Heart left ventricle (tissue), 16 donors: Measurements from ENCODE around the gene CEP112. TPM values are rescaled to one million over a fixed set of nuclear protein-coding genes. Genes with fewer than 3 reads are reported as not detected.

Experiments
- ATAC-seq, 4 donors: fragments of 200-7000 bp; cut with Tn5 transposase; one replicate each; pipeline ENCODE4 v1.9.1; 2020 to 2022; ENCODE audit warnings: moderate library complexity in 4 of 4, mild to moderate bottlenecking in 3 of 4, moderate number of reproducible peaks in 1 of 4
- DNase-seq, 5 donors: peaks; one replicate each; pipeline ENCODE4 v3.0.0-alpha.2; 2020
- H3K27ac ChIP-seq, 12 donors: fragments of 200-600 bp; sonication (generic) in 4 of 12; one replicate each; pipeline versions ENCODE4 v1.5.0 to v1.8.0; 2016 to 2022; ENCODE audit warnings: mild to moderate bottlenecking in 2 of 12
- H3K27me3 ChIP-seq, 9 donors: fragments of 200-600 bp; sonication (generic) in 2 of 9; one replicate each; pipeline versions ENCODE4 v1.5.1 to v1.8.0; 2016 to 2022; ENCODE audit warnings: mild to moderate bottlenecking in 3 of 9
- H3K36me3 ChIP-seq, 9 donors: fragments of 200-600 bp; sonication (generic) in 2 of 9; one replicate each; pipeline versions ENCODE4 v1.5.0 to v1.8.0; 2018 to 2022; ENCODE audit warnings: mild to moderate bottlenecking in 2 of 9
- H3K4me1 ChIP-seq, 12 donors: fragments of 200-600 bp; sonication (generic) in 4 of 12; one replicate each; pipeline versions ENCODE4 v1.5.0 to v1.8.0; 2016 to 2022; ENCODE audit warnings: mild to moderate bottlenecking in 3 of 12
- H3K4me3 ChIP-seq, 12 donors: fragments of 200-600 bp; sonication (generic) in 4 of 12; one replicate each; pipeline versions ENCODE4 v1.5.0 to v1.8.0; 2017 to 2022; ENCODE audit warnings: mild to moderate bottlenecking in 9 of 12, moderate library complexity in 4 of 12
- H3K9me3 ChIP-seq, 12 donors: fragments of 200-600 bp; sonication (generic) in 4 of 12; one replicate each; pipeline versions ENCODE4 v1.5.0 to v1.8.0; 2016 to 2022; ENCODE audit warnings: mild to moderate bottlenecking in 1 of 12
- CTCF ChIP-seq, 12 donors: fragments of 200-600 bp; sonication (generic) in 4 of 12; IDR thresholded peaks; one replicate each; pipeline versions ENCODE4 v1.5.0 to v1.8.0; 2018 to 2022; ENCODE audit warnings: antibody characterized with exemption in 12 of 12, mild to moderate bottlenecking in 5 of 12
- POLR2A ChIP-seq, 2 donors: fragments of 450-650 bp; IDR thresholded peaks; one replicate each; pipeline ENCODE4 v1.6.1; 2017; ENCODE audit warnings: antibody characterized with exemption in 2 of 2, mild to moderate bottlenecking in 2 of 2, moderate library complexity in 2 of 2
- WGBS, 4 donors: extraction: QIAGEN DNeasy Blood & Tissue Kit in 2 of 4; methylation state at CpG; one replicate each; pipeline versions ENCODE4 v1.1.5 to v1.1.7; 2013 to 2018; 5-methylcytosine and 5-hydroxymethylcytosine counted together
- intact Hi-C, 10 donors: fragments of 100-400 bp; cut with DNase I; formaldehyde crosslinking; loops; one replicate each; pipeline versions ENCODE4 v1.11.1 to v1.14.2; 2022
- polyA plus RNA-seq, 2 donors: library from polyadenylated mRNA; stranded (reverse); fragments of 200-250 nt; gene quantifications; one replicate each; pipeline ENCODE4 v1.2.3, GENCODE V29; 2013
- total RNA-seq, 9 donors: library from RNA; depleted of rRNA in 2 of 9; stranded (reverse); fragments of >200 nt in 2 of 9; fragmentation: NEBNext Ultra II Directional in 3 of 9; extraction: Animal tissue kit (Norgen Biotek cat#: 25700) in 3 of 9; gene quantifications; one replicate each; pipeline versions ENCODE4 v1.1.0 to v1.2.4, GENCODE V29; 2016 to 2023
- donor health status: ischemic (EF 13 %, LVEDD 7.1; RV severe dilation, severe dysfunction).
- donor health status: healthy with polysubstance abuse.
- donor health status: DM: no; HTN: yes; CAD: no.
- donor health status: DM: no; HTN: no; CAD: no.
- donor health status: ischemic (EF 25% LVEDD 6.9; RV normal size, moderate dysfunction).
- donor health status: ischemic (EF 25% LVEDD 5.7; RV mildly dilated, moderate dysfunction).
- donor health status: healthy.
- donor health status: DM: yes; HTN: yes; CAD: no.
- donor health status: ischemic (EF 35%, LVEDD 5.7; RV mildly dilated, moderate dysfunction).
- donor health status: nonischemic (EF 11% LVEDD 7.7; RV severe dilation, severe dysfunction).
- donor health status: DM: yes; HTN: yes; CAD: no.
- donor health status: PGD.
- donor health status: ischemic (EF 29% LVEDD 5.4; RV normal size, mild dysfunction).
- donor health status: nonischemic (EF 23%, LVEDD 6.1; RV moderate dilation, normal function).

Gene CEP112
- total and polyA plus RNA-seq, 11 donors = 5.5 to 28.3 (median 14.3) TPM

- DNase-seq (no peak), ATAC-seq (no peak)
- Histone ChIP-seq H3K27ac (no peak overlapping the region), H3K36me3 (peaks cover 0 to 5% (median 0%) of the 10 kb centered on the region in 9 donors), H3K27me3 (no peaks in the 10 kb centered on the region), H3K9me3 (peaks cover 0 to 8% (median 0%) of the 10 kb centered on the region in 12 donors), H3K4me3 (no peak overlapping the region), H3K4me1 (peaks cover 0 to 10% (median 0%) of the 10 kb centered on the region in 12 donors)
- 71 to 87% (median 76%) methylated on average over 2 of the region's 2 CpGs for WGBS, 4 donors
- intact Hi-C loops = no loop called here
- TF ChIP-seq POLR2A (IDR thresholded peaks at IDR 0.05) (no peak), CTCF (IDR thresholded peaks at IDR 0.05) (no peak)
Measured at GRCh38 chr17:65820811-65821210, 371.1 kb downstream of the CEP112 start.

- 93 to 98% (median 97%) methylated on average over 1 of the region's 1 CpG for WGBS, 4 donors
- DNase-seq (no peak), ATAC-seq (no peak)
- Histone ChIP-seq H3K27ac (no peak overlapping the region), H3K36me3 (peaks cover 0 to 5% (median 0%) of the 10 kb centered on the region in 9 donors), H3K27me3 (no peaks in the 10 kb centered on the region), H3K4me3 (no peak overlapping the region), H3K4me1 (peaks cover 0 to 10% (median 0%) of the 10 kb centered on the region in 12 donors), H3K9me3 (peaks cover 0 to 8% (median 0%) of the 10 kb centered on the region in 12 donors)
- TF ChIP-seq CTCF (IDR thresholded peaks at IDR 0.05) (no peak), POLR2A (IDR thresholded peaks at IDR 0.05) (no peak)
- intact Hi-C loops = no loop called here
Measured at GRCh38 chr17:65820306-65820705, 371.6 kb downstream of the CEP112 start.

GRCh38 chr17:65819810-65820209, 372.1 kb downstream of the CEP112 start:
- Histone ChIP-seq H3K4me3 (no peak overlapping the region), H3K36me3 (peaks cover 0 to 5% (median 0%) of the 10 kb centered on the region in 9 donors), H3K4me1 (peaks cover 0 to 10% (median 0%) of the 10 kb centered on the region in 12 donors), H3K27ac (no peak overlapping the region), H3K9me3 (peaks cover 0 to 8% (median 0%) of the 10 kb centered on the region in 12 donors), H3K27me3 (no peaks in the 10 kb centered on the region)
- intact Hi-C loops = no loop called here
- 31 to 56% (median 41%) methylated on average over 3 of the region's 3 CpGs for WGBS, 4 donors
- no peak for ATAC-seq
- DNase-seq = no peak
- TF ChIP-seq CTCF (IDR thresholded peaks at IDR 0.05) (no peak), POLR2A (IDR thresholded peaks at IDR 0.05) (no peak)

- no peak for DNase-seq
- no peaks in the 10 kb centered on the region for H3K36me3 ChIP-seq
- intact Hi-C loops = no loop called here
- no peak overlapping the region for H3K4me3 ChIP-seq
- peaks cover 0 to 8% (median 0%) of the 10 kb centered on the region in 12 donors for H3K9me3 ChIP-seq
- no peaks in the 10 kb centered on the region for H3K27me3 ChIP-seq
- no peak for ATAC-seq
- H3K4me1 ChIP-seq = peaks cover 0 to 10% (median 0%) of the 10 kb centered on the region in 12 donors
- no peak overlapping the region for H3K27ac ChIP-seq
- TF ChIP-seq POLR2A (IDR thresholded peaks at IDR 0.05) (no peak), CTCF (IDR thresholded peaks at IDR 0.05) (no peak)
- 84 to 92% (median 88%) methylated on average over 4 of the region's 4 CpGs for WGBS, 4 donors
Measured at GRCh38 chr17:65817951-65818350, 374.0 kb downstream of the CEP112 start.
